Astrocyte (in vitro differentiated cells and primary cell): Measurements from ENCODE around the gene GET3.

Experiments used
- EZH2 ChIP-seq: IDR thresholded peaks from 2 replicates; pipeline ENCODE4 v1.6.1; 2012; ENCODE audit warnings: mild to moderate bottlenecking, low read length, inconsistent platforms; ENCODE audit not compliant: insufficient read depth
- TF ChIP-seq, protein P1 (sequence below): IDR thresholded peaks from 2 replicates; pipeline ENCODE4 v1.5.1; 2011; ENCODE audit warnings: low read depth, mild to moderate bottlenecking, inconsistent platforms, low read length, moderate library complexity; ENCODE audit not compliant: insufficient read depth

DNA sequence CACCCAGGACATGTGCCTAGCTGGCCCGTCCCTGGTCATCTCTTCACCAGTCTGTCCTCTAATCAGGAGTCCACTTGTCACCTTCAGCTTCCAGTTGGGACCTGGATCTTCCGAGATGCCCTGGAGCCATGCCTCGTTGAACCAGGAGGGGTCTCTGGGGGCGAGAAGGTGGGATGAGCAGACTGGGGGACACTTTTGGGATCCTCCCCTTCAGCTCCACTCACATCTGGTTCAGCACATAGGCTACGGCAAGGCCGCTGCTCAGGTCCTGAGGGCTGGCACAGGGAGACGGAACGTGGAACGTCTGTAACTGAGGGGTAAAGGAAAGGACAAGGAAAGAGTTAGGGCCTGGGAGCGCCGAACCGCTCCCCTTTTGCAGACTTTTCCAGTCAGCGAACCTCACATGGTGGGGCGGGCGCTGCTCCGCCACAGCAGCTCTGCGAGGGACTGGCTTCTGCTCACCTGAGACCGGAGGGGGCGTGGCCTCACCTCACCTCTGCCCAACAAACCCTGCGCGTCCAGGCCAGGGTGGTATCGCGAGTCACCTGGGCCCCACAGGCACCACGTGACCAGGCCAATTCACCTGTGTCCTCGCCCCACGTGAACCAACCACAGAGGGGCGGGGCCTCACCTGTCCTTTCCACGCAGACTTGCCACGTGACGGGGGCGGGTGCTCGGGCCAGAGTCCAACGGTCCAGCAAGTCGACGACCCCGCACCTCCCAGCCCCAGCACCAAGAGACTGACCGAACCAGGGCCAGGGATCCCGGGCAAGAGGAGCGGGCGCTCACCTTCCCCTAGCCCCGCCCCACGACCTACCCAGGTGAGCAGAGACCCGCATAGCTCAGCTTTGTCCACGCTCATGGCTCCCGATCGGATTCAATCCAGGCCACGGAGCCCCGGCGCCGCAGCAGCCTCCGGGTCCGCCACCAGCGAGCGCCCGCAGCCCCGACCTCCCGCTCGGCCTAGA, 37.6 kb downstream of the GET3 start, which contains the start of gene HOOK2:
- TF ChIP-seq, protein P1, sequence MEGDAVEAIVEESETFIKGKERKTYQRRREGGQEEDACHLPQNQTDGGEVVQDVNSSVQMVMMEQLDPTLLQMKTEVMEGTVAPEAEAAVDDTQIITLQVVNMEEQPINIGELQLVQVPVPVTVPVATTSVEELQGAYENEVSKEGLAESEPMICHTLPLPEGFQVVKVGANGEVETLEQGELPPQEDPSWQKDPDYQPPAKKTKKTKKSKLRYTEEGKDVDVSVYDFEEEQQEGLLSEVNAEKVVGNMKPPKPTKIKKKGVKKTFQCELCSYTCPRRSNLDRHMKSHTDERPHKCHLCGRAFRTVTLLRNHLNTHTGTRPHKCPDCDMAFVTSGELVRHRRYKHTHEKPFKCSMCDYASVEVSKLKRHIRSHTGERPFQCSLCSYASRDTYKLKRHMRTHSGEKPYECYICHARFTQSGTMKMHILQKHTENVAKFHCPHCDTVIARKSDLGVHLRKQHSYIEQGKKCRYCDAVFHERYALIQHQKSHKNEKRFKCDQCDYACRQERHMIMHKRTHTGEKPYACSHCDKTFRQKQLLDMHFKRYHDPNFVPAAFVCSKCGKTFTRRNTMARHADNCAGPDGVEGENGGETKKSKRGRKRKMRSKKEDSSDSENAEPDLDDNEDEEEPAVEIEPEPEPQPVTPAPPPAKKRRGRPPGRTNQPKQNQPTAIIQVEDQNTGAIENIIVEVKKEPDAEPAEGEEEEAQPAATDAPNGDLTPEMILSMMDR: no peak
- TF ChIP-seq EZH2: no peak
